ENCODE data around the gene CCDC61.

CCDC61 gene, protein sequence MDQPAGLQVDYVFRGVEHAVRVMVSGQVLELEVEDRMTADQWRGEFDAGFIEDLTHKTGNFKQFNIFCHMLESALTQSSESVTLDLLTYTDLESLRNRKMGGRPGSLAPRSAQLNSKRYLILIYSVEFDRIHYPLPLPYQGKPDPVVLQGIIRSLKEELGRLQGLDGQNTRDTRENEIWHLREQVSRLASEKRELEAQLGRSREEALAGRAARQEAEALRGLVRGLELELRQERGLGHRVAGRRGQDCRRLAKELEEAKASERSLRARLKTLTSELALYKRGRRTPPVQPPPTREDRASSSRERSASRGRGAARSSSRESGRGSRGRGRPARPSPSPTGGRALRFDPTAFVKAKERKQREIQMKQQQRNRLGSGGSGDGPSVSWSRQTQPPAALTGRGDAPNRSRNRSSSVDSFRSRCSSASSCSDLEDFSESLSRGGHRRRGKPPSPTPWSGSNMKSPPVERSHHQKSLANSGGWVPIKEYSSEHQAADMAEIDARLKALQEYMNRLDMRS

DNA sequence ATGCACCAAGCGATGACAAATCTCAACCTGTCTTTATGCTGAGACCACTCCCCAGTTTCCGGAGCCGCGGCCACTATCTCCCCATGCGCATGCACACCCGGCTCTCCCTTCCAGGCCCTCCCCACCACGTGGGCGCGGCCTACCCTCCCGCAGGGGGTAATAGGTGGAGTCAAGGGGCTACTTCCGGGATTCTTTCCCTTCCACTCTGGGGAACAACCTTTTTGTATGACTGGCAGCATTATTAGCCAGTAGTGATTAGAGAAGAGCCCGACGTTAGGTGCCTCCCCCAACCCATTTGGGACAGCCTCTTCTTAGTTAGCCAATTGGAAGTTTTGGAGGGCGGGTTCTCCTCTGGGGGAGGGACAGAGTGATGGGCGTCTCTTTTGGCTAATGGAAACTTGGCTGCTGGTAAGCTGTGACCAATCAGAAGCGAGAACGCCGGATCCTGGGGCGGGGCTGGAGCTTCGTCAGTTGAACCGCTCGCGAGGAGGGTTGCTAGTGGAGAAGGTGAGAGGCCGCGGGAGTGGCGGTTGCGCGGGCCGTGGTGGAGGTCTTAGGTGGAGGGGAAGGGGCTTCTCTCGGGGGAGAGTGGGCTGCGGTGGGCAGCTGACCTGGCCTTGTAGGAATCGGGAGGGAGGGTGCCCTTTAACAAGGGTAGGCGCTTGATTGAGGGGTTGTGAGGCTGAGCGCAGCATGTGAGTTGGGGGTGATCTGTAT is at the start of gene CCDC61:
Gene CCDC61 (plus strand): TSS at position 470 of the 717 bp plus-strand sequence. CDS start 7,552 bp downstream, outside the sequence.
- DNase-seq = peak; percentile 99

DNA sequence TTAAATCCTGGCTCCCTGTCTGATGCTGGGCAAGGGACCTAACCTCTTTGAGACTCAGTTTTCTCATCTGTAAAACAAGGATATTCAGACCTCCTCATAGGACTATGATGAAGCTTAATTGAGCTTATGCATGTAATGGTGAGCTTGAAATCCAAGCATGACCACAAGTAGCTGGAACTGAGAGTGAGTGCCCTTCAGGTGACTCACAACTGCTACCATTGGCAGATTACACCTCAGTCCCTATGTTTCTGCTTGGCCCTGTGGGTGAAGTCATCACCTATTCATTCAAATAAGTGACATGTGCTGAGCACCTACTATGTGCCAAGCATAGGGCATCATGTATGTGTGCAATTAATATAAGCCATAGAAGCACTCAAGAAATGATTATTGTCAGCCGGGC is 47.3 kb upstream of the CCDC61 start:
- DNase-seq = no peak

DNA sequence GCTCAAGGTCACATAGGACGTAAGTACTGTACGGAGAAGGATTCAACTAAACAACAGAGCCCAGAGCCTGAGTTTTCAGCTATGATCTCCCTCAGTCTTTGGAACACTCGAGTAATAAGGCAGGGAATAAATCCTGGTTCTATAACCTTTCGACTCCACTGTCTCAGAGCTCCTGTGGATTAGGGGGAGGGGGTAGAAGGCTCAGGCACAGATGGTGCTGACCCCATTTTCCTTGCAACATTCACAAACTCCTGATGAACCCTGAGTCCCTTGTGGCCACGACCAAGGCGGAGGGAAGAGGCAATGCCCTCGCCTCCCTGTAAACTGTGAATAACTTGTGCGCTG is 43.0 kb upstream of the CCDC61 start:
- DNase-seq = no peak

DNA sequence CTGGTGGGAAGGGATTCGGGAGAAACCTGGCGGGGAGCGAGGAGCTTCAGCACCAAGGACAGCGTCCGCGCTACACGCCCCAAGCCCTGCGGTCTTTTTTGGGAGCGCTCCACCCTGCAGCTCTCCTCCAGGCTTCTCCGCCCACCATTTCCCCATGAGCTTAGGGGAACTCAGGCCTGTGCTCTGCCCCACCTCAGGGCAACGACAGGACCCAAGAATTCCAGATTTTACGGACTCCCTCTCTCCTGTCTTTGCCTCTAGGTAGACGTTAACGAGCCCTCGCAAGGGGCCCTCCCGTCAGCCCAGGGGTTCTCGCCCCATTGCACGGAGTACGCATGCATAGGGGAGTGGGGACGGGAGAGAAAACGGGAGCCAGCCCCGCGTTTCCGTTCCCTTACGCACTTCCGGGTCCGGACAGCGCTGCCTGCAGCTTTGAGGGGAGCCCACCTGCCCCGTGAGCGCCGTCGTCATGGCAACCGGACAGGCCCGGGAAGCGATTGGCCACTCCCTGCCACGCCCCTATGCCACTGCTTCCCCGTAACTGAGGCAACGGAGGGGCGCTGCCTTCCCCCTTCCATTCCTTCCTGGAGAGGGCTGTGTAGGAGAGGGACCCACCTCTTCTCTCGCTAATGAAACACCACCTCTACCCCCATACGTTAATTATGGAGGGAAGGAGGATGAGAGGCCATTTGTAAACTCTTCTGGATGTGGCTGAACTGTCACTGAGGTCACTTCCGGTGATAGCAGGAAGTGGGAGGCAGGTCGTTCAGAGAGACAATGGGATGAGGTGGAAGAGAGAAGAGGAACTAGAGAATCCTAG is 42.4 kb upstream of the CCDC61 start:
- DNase-seq = peak; percentile 60

DNA sequence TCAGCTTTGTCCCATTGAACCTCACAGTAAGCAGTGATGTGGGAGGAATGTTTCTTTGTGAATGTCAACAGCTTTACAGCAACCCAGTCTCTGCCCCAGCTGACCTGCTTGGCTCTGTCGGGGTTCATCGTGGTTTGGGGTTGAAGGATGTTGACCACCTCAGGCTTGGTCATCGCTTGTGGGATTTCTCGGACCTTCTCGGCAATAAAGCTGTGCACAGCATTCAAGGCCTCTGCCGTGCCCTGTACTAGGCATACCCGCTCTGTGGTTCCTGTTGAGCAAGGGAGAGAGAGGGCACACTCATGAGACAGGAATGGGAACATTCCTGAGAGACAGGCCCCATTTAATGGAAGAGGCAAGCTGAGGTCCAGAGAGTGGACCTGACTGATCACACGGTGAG is 41.6 kb upstream of the CCDC61 start:
- no peak for DNase-seq

GRCh38 chr19:45954156-45954555 is 41.1 kb upstream of the CCDC61 start:
- no peak for DNase-seq

DNA sequence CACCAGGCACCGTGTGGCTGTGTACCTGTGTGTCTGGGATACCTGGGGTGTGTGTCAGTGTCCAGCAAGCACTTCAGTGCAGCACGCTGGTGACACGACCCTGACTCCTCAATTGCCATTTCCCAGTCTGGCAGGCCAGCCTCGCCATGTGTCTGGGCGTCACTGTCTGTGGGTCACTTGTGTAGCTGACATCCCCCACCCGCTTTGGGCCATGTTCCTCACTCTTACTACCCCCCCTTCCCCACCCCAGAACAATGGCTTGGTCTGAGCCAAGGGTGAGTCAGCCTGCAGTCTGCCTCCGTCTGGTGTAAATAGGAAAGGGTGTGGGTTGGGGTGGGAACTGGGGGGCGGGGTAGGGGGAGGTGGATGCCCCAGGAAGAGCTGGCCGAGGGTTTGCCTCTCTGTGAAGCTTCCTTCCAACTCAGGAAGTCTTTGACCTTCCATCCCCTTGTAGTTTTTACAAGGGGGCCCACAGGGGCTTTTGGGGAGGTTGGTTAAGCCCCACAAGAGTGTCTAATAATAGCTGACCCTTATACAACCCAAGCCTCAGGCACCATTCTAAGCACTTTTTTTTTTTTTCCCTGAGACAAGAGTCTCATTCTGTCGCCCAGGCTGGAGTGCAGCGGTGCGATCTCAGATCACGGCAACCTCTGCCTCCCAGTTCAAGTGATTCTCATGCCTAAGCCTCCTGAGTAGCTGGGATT is 39.2 kb upstream of the CCDC61 start:
- no peak for DNase-seq

- no peak for DNase-seq
These were observed 36.9 kb upstream of the CCDC61 start for GRCh38 chr19:45958320-45958719.

DNA sequence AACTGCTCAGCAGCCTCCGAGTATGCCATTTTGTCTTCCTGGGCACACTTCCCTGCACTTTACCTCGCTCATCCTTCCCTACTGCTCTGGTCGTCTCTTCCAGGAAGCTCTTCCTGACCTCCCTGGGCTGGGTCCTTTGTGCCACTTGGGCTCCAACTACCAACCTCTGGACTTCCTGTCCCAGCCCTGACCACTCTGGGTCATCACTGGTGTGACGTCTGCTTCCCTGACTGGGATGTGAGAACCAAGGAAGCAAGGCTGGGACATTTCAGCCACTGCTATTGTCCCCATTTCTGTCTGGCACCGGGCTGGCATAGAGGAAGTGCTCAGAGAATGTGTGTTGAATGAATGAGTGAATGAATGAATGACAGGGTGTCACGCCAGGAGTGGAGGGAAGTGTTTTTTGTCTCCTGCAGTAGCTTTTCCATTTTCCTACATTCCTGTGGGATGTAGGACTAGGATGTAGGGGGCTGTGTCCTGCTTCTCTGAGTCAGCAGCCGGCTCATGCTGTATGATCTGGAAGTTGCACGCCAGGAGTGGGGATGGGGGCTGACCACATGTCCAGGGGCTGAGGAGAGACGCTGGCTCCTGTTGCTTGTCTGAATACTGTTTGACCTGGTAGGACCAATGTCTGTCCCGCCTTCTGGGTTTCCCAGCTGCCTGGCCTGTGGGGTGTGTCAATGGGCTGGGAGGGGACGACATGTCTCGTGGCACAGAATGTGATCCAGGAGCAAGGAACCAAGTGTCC is 36.3 kb upstream of the CCDC61 start:
- DNase-seq = no peak

GRCh38 chr19:45959517-45960025 is 35.7 kb upstream of the CCDC61 start:
- no peak for DNase-seq

DNA sequence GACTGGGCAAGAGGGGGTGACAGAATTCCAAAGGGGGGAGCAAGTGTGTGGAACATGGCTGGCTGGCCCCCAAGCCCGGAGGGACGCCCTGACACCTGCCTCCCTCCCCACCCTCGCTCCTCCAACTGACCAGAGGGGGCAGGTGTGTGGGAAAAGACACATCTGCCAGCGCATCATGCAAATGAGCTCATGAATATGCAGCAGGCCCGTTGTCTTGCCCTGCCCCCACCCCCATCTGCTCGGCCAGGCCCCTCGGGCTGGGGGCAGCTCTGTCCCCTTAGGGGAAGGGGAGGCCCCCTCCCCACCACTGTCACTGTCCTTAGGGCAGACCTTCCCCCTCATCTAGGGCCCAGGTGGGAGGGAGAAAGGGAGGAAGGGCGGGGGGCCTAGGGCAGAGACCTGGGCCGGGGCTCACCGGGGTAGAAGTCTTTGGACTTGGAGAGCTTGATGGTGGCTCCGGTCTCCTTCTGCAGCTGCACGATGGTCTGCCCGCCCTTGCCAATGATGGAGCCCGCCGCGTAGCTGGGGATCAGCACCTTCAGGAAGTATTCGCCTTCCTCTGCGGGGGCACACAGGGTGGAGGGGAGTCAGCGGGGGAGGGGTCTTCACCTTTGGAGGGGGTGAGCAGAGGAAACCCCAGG is 34.6 kb upstream of the CCDC61 start:
- peak; percentile 16 for DNase-seq

DNA sequence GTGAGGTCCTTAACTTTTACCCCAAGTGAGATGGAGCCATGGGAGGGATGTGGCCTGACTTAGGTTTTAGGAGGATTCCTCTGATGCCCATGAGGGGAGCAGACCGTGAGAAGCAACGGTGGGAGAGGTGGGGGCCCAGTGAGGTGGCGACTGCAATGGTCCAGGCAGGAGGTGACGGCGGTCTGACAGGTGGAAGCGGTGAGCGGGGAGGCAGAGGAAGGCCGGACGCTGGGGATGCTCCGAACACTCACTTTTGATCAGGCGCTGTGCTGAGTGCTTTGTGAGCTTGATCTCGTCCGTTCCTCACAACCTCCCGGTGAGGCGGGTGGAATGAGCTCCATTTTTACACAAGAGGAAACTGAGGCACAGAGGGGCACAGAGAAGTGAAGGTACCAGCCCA is 33.2 kb upstream of the CCDC61 start:
- DNase-seq = no peak

DNA sequence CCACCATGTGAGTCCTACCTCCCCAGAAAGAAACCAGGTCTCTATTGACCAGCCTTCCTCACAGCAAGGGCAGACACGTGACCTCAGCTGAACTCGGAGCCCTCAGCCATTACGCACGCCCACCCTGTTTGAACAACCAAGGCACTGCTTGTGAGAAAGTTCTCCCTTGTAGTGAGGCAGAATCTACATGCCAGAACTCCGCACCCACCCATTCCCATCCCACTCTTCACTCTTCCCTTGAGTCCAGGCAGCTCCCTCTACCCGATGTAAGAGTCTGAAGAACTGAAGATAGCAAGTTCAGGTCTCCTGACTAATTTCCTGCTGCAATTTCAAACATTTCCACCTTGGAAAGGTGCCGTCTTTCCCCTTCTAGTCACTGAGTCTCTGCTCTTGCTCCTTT is 28.0 kb upstream of the CCDC61 start:
- DNase-seq = no peak

GRCh38 chr19:45968626-45969025 is 26.6 kb upstream of the CCDC61 start:
- no peak for DNase-seq

DNA sequence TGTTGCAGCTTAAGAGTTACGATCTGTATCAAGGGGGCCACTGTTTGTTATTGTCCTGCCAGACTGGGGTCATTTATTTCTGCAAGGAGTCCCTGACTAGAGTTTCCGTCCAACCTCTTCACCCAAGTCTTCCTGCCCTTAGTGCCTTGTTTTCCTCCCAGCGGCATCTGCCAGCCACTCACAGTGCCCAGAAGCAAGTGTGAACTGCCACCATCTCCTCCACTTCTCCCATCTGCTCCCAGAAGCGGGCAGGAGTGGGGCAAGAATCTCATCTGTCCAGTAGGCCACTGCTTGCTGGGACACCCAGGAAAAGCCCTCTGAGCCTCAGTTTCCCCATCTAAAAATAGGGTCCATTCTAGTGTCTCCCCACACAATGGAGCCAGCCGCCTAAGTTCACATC is 25.6 kb upstream of the CCDC61 start:
- no peak for DNase-seq

- DNase-seq = no peak
These were observed 23.9 kb upstream of the CCDC61 start for GRCh38 chr19:45971260-45971902.

- no peak for DNase-seq
These were observed 23.0 kb upstream of the CCDC61 start for GRCh38 chr19:45972081-45972946.

DNA sequence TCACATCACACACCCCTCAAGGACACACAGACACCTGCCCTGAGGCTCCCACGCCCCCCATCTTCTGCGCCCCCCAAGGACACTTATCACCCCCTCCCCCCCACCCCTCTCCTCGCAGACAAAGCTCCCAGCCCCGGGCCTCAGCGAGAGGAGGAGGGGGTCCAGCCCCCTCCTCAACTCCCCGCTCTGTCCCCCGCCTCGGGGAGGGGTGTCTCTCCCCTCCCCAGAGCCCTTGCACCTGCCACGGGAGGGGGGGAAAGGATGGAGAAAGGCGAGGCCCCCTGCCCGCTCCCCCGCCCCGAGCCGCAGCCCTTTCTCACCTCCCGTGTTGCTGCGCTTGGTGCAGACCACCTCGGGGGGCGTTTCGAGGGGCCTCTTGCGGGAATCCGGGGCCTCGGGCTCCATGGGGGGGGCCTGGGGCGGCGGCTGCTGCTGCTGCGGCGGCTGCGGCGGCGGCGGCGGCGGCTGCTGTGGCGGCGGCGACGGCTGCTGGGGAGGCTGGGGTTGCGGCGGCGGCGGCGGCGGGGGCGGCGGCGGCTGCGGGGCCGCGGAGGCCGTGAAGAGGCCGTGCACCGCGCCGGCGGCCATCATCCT is 22.2 kb upstream of the CCDC61 start:
- DNase-seq = no peak

Measured in NCI-H774 (cell line).